HUES64 (cell line): Measurements from ENCODE around the gene KHNYN.
"Not testable (repeated sequence)": the region's sequence is repeated elsewhere in the genome, so short reads cannot be mapped to it uniquely, and the experiment has no call there.

ENCODE experiments used
- H3K27ac ChIP-seq: 2 replicates; pipeline ENCODE4 v1.7.0; 2013; ENCODE audit warnings: low read depth, low read length, inconsistent platforms
- H3K27me3 ChIP-seq: 2 replicates; pipeline ENCODE4 v1.6.1; 2013; ENCODE audit warnings: mild to moderate bottlenecking, low read length; ENCODE audit not compliant: insufficient read depth
- H3K36me3 ChIP-seq: 2 replicates; pipeline ENCODE4 v1.6.1; 2013; ENCODE audit warnings: mild to moderate bottlenecking, low read length; ENCODE audit not compliant: insufficient read depth
- H3K4me1 ChIP-seq: 2 replicates; pipeline ENCODE4 v1.6.1; 2013; ENCODE audit warnings: mild to moderate bottlenecking, low read length, moderate library complexity; ENCODE audit not compliant: insufficient read depth
- H3K4me3 ChIP-seq: 2 replicates; pipeline ENCODE4 v1.5.1; 2013; ENCODE audit warnings: mild to moderate bottlenecking, low read length, moderate library complexity
- H3K9ac ChIP-seq: 2 replicates; pipeline ENCODE4 v1.6.1; 2013; ENCODE audit warnings: mild to moderate bottlenecking, low read depth, low read length
- H3K9me3 ChIP-seq: 2 replicates; pipeline ENCODE4 v1.6.1; 2013; ENCODE audit warnings: low read depth, low read length; ENCODE audit not compliant: insufficient read depth
- WGBS: fragments of 150-250, 120-280 bp; methylation state at CpG from one replicate; pipeline ENCODE4 v1.1.7; 2013; ENCODE audit warnings: missing lambda C conversion rate; 5-methylcytosine and 5-hydroxymethylcytosine counted together

Gene KHNYN

DNA sequence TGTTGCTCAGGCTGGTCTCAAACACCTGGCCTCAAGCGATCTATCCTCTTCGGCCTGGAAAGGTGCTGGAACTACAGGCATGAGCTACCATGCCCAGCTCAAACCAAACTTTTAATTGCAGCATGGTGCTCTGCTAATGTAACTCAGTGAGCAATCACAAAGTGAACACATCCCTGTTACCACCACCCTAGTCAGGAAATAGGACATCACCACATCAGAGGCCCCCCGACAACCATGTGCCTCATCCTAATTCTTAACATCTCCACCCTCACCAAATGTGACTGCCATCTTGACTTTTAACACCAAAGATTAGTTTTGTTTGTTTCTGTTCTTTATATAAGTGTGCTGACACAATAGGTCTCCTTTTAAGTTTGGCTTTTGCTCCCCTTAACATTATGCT lies 35.6 kb downstream of the KHNYN start:
- Histone ChIP-seq H3K27me3 (no peaks in the 10 kb centered on the region), H3K36me3 (no peaks in the 10 kb centered on the region), H3K4me1 (no peaks in the 10 kb centered on the region), H3K27ac (no peak overlapping the region), H3K9ac (no peak overlapping the region), H3K9me3 (no peaks in the 10 kb centered on the region), H3K4me3 (no peak overlapping the region)
- WGBS, result 91% methylated on average over 3 of the region's 3 CpGs

DNA sequence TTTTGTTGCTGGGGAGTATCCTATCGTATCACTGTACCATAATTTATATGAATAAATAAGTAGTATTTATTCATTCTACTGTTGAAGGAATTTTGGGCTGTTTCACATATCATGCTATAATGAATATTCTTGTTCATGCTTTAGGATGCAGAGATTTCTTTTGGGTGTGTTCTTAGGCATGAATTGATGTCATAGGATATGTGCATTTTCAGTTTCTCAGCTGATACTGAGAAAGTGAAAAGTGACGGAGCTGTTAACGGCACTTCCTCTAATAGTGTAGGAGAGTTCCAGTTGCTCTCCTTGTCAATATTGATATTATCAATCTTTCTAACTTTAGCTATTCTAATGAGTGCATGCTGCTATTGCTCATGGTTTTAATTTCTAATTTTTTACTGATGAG lies 36.1 kb downstream of the KHNYN start:
- H3K4me1 ChIP-seq, result no peaks in the 10 kb centered on the region
- H3K4me3 ChIP-seq, result no peak overlapping the region
- 90% methylated on average over 2 of the region's 3 CpGs for WGBS

DNA sequence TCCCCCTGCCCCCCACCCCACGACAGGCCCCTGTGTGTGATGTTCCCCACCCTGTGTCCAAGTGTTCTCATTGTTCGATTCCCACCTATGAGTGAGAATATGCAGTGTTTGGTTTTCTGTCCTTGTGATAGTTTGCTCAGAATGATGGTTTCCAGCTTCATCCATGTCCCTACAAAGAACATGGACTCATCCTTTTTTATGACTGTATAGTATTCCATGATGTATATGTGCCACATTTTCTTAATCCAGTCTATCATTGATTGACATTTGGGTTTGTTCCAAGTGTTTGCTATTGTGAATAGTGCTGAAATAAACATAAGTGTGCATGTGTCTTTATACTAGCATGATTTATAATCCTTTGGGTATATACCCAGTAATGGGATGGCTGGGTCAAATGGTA lies 40.7 kb downstream of the KHNYN start:
- WGBS, result no CpG with 5 or more reads among the region's 2 CpGs
- not testable (repeated sequence) for H3K27ac ChIP-seq, H3K36me3 ChIP-seq, H3K4me1 ChIP-seq, H3K4me3 ChIP-seq, H3K9ac ChIP-seq, H3K27me3 ChIP-seq, H3K9me3 ChIP-seq

More for the DNA sequence above, 36.1 kb downstream of the KHNYN start:
- no peaks in the 10 kb centered on the region for H3K27me3 ChIP-seq
- no peak overlapping the region for H3K9ac ChIP-seq
- H3K36me3 ChIP-seq, result no peaks in the 10 kb centered on the region
- H3K27ac ChIP-seq, result no peak overlapping the region
- no peaks in the 10 kb centered on the region for H3K9me3 ChIP-seq

DNA sequence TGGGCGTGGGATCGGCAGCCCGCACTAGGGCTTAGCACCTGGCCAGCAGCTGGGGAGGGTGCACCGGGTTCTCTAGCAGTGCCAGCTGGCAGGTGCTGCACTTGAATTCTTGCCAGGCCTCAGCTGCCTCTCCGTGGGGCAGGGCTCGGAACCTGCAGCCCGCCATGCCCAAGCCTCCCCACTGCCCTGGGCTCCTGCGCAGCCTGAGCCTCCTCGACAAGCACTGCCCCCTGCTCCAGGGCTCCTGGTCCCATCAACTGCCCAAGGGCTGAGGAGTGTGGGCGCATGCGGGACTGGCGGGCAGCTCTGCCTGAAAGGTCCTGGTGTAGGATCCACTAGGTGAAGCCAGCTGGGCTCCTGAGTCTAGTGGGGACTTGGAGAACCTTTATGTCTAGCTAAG lies 43.5 kb downstream of the KHNYN start:
- 63% methylated on average over 12 of the region's 12 CpGs for WGBS
- H3K4me1 ChIP-seq, result no peaks in the 10 kb centered on the region
- H3K4me3 ChIP-seq, result no peak overlapping the region
- no peak overlapping the region for H3K9ac ChIP-seq
- no peak overlapping the region for H3K27ac ChIP-seq
- H3K27me3 ChIP-seq, result no peaks in the 10 kb centered on the region
- H3K9me3 ChIP-seq, result no peaks in the 10 kb centered on the region
- H3K36me3 ChIP-seq, result no peaks in the 10 kb centered on the region

DNA sequence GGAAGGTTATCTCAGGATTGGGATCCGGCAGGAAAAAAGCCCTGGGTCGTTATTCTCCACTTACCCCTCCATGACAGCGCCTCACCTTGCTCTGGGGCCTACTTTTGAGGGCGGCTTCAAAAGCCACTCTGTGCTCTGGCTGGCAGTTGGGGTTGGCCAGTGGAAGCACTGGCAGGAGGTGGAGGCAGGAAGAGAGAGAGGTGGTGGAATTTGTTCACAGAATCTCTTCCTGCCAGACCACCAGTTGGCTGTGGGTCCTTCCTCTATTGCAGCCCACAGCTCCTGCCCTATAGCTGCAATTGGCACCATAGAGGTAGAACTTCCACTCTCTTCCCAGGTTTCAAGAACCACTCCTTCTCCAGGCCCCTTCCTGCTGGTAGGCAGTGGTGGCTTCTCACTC lies 45.5 kb downstream of the KHNYN start:
- H3K4me3 ChIP-seq, result no peak overlapping the region
- H3K27me3 ChIP-seq, result no peaks in the 10 kb centered on the region
- 92% methylated on average over 4 of the region's 4 CpGs for WGBS
- H3K36me3 ChIP-seq, result no peaks in the 10 kb centered on the region
- no peaks in the 10 kb centered on the region for H3K4me1 ChIP-seq
- no peak overlapping the region for H3K9ac ChIP-seq
- H3K27ac ChIP-seq, result no peak overlapping the region
- H3K9me3 ChIP-seq, result no peaks in the 10 kb centered on the region

DNA sequence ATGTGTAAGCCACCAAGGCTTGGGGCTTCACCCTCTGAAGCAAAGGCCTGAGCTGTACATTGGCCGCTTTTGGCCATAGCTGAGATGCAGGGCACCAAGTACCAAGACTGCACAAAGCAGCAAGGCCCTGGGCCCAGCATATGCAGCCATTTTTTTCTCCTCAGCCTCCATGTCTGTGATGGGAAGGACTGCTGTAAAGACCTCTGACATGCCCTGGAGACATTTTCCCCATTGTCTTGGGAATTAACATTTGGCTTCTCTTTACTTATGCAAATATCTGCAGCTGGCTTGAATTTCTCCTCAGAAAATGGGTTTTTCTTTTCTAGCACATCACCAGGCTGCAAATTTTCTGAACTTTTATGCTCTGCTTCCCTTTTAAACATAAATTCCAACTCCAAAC lies 50.2 kb downstream of the KHNYN start:
- 0% methylated on average over 1 of the region's 1 CpG for WGBS
- H3K27me3 ChIP-seq, H3K9me3 ChIP-seq, H3K4me3 ChIP-seq, H3K9ac ChIP-seq, H3K27ac ChIP-seq, H3K36me3 ChIP-seq, H3K4me1 ChIP-seq: not testable (repeated sequence)

DNA sequence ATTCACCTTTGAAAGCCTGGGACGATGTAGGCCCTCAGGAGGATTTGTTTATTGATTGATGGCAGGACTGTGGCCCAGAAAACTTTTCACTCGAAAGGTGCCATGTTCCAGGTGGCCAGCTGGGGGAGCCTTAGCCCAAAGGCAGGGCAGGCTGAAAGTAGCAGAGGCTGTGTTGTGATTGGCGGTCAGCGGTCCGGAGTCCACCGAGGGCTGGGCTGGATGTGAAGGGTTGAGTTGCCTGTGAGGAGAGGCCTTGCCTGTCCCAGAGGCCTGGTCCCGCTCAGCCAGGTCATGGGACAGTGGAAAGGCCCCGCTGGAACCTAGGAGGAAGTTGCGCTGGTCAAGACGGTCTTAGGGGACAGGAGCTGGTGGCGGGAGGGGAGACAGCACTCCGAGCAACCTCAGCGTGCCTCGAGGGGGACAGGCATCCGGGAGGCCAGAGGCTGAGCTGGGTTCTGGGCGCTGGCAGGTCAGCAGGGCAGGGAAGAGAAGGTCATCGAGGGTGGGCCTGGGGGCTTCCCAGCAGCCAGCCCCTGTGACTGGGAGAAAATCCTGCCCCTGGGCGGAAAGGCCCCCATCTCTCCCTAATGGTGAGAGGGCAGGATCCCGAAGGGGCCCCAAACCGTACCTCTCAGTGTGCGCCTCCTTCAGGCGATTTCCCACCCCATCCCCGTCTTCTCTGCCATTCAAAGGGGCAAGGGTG lies 52.0 kb downstream of the KHNYN start:
- H3K9me3 ChIP-seq, result no peaks in the 10 kb centered on the region
- no peak overlapping the region for H3K4me3 ChIP-seq
- H3K4me1 ChIP-seq, result no peaks in the 10 kb centered on the region
- no peak overlapping the region for H3K9ac ChIP-seq
- H3K27ac ChIP-seq, result no peak overlapping the region
- 67% methylated on average over 23 of the region's 23 CpGs for WGBS
- H3K36me3 ChIP-seq, result no peaks in the 10 kb centered on the region
- H3K27me3 ChIP-seq, result no peaks in the 10 kb centered on the region

DNA sequence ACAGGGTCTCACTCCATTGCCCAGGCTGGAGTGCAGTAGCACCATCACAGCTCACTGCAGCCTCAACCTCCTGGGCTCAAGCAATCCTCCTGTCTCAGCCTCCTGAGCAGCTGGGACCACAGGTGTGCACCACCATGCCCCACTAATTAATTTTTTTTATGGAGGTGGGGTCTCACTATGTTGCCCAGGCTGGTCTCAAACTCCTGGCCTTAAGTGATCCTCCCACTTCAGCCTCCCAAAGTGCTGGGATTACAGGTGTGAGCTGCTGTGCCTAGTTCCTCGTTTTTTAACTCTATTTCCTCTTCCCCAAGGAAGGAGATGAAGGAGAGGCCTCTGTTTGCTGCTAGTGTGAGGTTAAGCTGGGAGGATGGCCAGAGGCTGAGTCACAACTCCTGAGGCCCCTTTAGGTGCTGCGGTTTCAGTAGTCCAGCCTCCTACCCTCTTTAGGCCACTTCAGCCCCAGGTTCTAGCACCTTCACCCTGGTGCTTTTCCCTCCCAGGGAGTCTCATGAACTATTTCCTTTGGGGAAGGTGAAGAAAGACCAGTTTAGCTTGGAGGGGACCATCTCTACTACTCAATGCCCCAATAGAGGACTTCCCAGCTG lies 53.0 kb downstream of the KHNYN start:
- H3K9me3 ChIP-seq, H3K4me1 ChIP-seq, H3K9ac ChIP-seq, H3K27me3 ChIP-seq, H3K4me3 ChIP-seq, H3K27ac ChIP-seq, H3K36me3 ChIP-seq: not testable (repeated sequence)
- WGBS, result 100% methylated on average over 1 of the region's 2 CpGs

DNA sequence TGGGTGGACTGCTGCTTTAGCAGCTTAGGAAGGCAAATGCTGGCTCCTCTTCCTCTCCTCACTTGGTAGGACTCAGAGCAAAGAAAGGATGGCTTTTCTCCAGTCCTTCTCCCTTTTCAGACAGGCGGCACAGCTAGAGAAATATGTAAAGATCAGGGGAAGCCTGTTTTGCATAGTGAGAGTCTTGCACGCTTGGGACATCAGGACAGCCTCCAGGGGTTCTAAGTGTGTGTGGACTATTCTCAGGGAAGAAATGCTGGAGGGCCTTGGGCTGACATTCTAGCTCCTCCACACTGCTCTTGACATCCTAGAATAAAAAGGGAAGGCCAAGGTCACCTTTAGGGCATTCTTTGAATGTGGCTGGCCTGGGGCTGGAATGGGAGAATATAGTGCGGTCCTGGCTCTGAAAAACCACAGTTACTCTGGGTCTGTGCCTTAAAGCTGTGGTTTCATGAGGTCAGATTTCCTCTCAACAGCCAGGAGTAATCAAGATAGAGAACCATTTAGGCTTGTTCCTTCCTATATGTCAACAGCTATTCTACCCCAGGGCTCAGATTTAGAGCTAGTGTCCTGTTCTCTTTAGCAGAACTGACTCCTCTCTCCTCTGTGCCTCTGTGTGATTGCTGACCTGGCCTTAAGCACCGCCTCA lies 54.0 kb downstream of the KHNYN start:
- 62% methylated on average over 4 of the region's 4 CpGs for WGBS
- Histone ChIP-seq H3K36me3 (no peaks in the 10 kb centered on the region), H3K9ac (no peak overlapping the region)

More for the DNA sequence above, 54.0 kb downstream of the KHNYN start:
- Histone ChIP-seq H3K9me3 (no peaks in the 10 kb centered on the region), H3K27ac (no peak overlapping the region), H3K4me3 (no peak overlapping the region), H3K4me1 (no peaks in the 10 kb centered on the region), H3K27me3 (no peaks in the 10 kb centered on the region)
